Kidney (tissue), 14 donors: ENCODE measurements around the gene CTDP1. TPM values are rescaled to one million over a fixed set of nuclear protein-coding genes. Genes with fewer than 3 reads are reported as not detected.

Source experiments
- DNase-seq, 5 donors: peaks; one replicate each; pipeline ENCODE4 v3.0.0-alpha.2; 2013 to 2020
- FAIRE-seq: peaks from 2 replicates; lab custom pipeline; 2012; peaks lifted over from hg19 to GRCh38; lab: Jason Lieb, UNC
- H3K27ac ChIP-seq, 2 donors: one replicate each; pipeline ENCODE4 v1.7.0; 2013; ENCODE audit warnings: low read depth in 2 of 2, low read length in 2 of 2, inconsistent platforms in 1 of 2
- H3K27me3 ChIP-seq: one replicate; pipeline ENCODE4 v1.7.1; 2013; ENCODE audit warnings: low read length, inconsistent platforms; ENCODE audit not compliant: control insufficient read depth, insufficient read depth
- H3K36me3 ChIP-seq, 3 donors: one replicate each; pipeline versions ENCODE4 v1.7.0 to v1.7.1; 2013; ENCODE audit warnings: low read length in 3 of 3, control low read depth in 1 of 3, inconsistent platforms in 1 of 3; ENCODE audit not compliant: insufficient read depth in 3 of 3, control insufficient read depth in 2 of 3
- H3K4me1 ChIP-seq, 3 donors: one replicate each; pipeline versions ENCODE4 v1.7.0 to v1.7.1; 2013; ENCODE audit warnings: low read length in 3 of 3, inconsistent platforms in 1 of 3, low read depth in 1 of 3; ENCODE audit not compliant: control insufficient read depth in 2 of 3, insufficient read depth in 2 of 3
- H3K4me3 ChIP-seq, 3 donors: one replicate each; pipeline versions ENCODE4 v1.7.0 to v1.8.1; 2013; ENCODE audit warnings: low read length in 3 of 3, control low read depth in 1 of 3, inconsistent platforms in 1 of 3
- H3K9ac ChIP-seq, 3 donors: one replicate each; pipeline versions ENCODE4 v1.7.0 to v1.7.1; 2013; ENCODE audit warnings: low read length in 3 of 3, control low read depth in 1 of 3, inconsistent platforms in 1 of 3
- H3K9me3 ChIP-seq, 3 donors: one replicate each; pipeline versions ENCODE4 v1.7.0 to v1.7.1; 2013; ENCODE audit warnings: low read length in 3 of 3, control low read depth in 1 of 3, inconsistent platforms in 1 of 3; ENCODE audit not compliant: control insufficient read depth in 2 of 3, insufficient read depth in 1 of 3
- CTCF ChIP-seq: IDR thresholded peaks from 3 replicates; pipeline ENCODE4 v1.5.1; 2012; ENCODE audit warnings: mild to moderate bottlenecking, moderate library complexity, borderline replicate concordance; ENCODE audit not compliant: insufficient read depth; ENCODE audit errors: extremely low read depth
- intact Hi-C: fragments of 100-400 bp; cut with DNase I; formaldehyde crosslinking; loops from one replicate; pipeline ENCODE4 v1.11.1; 2022
- polyA plus RNA-seq: library from polyadenylated mRNA; stranded (reverse); fragments of 350-450 nt; fragmentation: Illumina TruSeq; extraction: RNeasy Lipid Tissue Mini Kit (QIAGEN cat#74804); gene quantifications from one replicate; pipeline ENCODE4 v1.2.3, GENCODE V29; 2014; ENCODE audit warnings: low read depth, low replicate concordance; ENCODE audit not compliant: insufficient read depth
- total RNA-seq: library from RNA; stranded (reverse); fragmentation: NEBNext Ultra II Directional; extraction: Animal tissue kit (Norgen Biotek cat#: 25700); gene quantifications from one replicate; pipeline ENCODE4 v1.2.1, GENCODE V29; 2021
- donor health status: control.
- donor health status: control.
- donor health status: control.
- donor health status: control.
- donor health status: control.
- donor health status: DM: yes; HTN: yes; CAD: no.
- donor health status: Normal renal cell carcinoma (clear cell type).

Gene CTDP1
- total and polyA plus RNA-seq, 2 donors from 2014 or later, result 11.1 to 21.8 TPM

- FAIRE-seq (no peak), DNase-seq (peak; percentile 21 to 65 (median 32))
- Histone ChIP-seq H3K9ac (no peak overlapping the region), H3K9me3 (peaks cover 0 to 1% (median 0%) of the 10 kb centered on the region in 3 donors), H3K27ac (no peak overlapping the region), H3K4me3 (no peak overlapping the region), H3K36me3 (no peaks in the 10 kb centered on the region), H3K27me3 (peaks cover 13% of the 10 kb centered on the region), H3K4me1 (peaks cover 0 to 2% (median 0%) of the 10 kb centered on the region in 3 donors)
- intact Hi-C loops, result no loop called here
- TF ChIP-seq CTCF, result no peak
Observed at GRCh38 chr18:79787865-79788733, 108.5 kb downstream of the CTDP1 start.

- H3K27me3 ChIP-seq, result peaks cover 13% of the 10 kb centered on the region
- no peaks in the 10 kb centered on the region for H3K36me3 ChIP-seq
- H3K9ac ChIP-seq, result no peak overlapping the region
- H3K9me3 ChIP-seq, result peaks cover 0 to 1% (median 0%) of the 10 kb centered on the region in 3 donors
- FAIRE-seq, result no peak
- no peak for TF ChIP-seq CTCF
- H3K27ac ChIP-seq, result no peak overlapping the region
- peak in 1 of 5 donors; percentile 69 for DNase-seq
- peaks cover 0 to 2% (median 0%) of the 10 kb centered on the region in 3 donors for H3K4me1 ChIP-seq
- H3K4me3 ChIP-seq, result no peak overlapping the region
- intact Hi-C loops, result no loop called here
Observed at GRCh38 chr18:79788734-79789085, 109.1 kb downstream of the CTDP1 start.

GRCh38 chr18:79789091-79789891 lies 109.7 kb downstream of the CTDP1 start:
- intact Hi-C loops, result no loop called here
- Histone ChIP-seq H3K9me3 (peaks cover 0 to 1% (median 0%) of the 10 kb centered on the region in 3 donors), H3K27me3 (peaks cover 13% of the 10 kb centered on the region), H3K9ac (no peak overlapping the region), H3K36me3 (no peaks in the 10 kb centered on the region), H3K4me1 (peaks cover 0 to 2% (median 0%) of the 10 kb centered on the region in 3 donors), H3K4me3 (no peak overlapping the region), H3K27ac (no peak overlapping the region)
- DNase-seq (peak in 1 of 5 donors; percentile 66), FAIRE-seq (no peak)
- TF ChIP-seq CTCF, result no peak
